HG03060 (cell line): ENCODE measurements around the gene NTRK2.

Experiments used
- ATAC-seq: cut with Tn5 transposase; IDR thresholded peaks from one replicate; pipeline ENCODE4 v1.9.1; 2021; ENCODE audit warnings: low read depth, moderate number of reproducible peaks; ENCODE audit not compliant: unreplicated experiment

NTRK2 gene

GRCh38 chr9:84669288-84670137 is at the start of gene NTRK2:
Gene NTRK2, plus strand, starts transcription at chr9:84669729. Its CDS starts 1,020 bp downstream, at chr9:84670749.
- ATAC-seq: no peak

GRCh38 chr9:84620338-84620737 is 49.2 kb upstream of the NTRK2 start:
- ATAC-seq: no peak

- ATAC-seq: no peak
Measured at GRCh38 chr9:84621811-84622210, 47.7 kb upstream of the NTRK2 start.

- no peak for ATAC-seq
Measured at GRCh38 chr9:84622981-84623380, 46.5 kb upstream of the NTRK2 start.

- ATAC-seq: no peak
Measured at GRCh38 chr9:84636436-84636835, 33.1 kb upstream of the NTRK2 start.

GRCh38 chr9:84642553-84643141 is 26.9 kb upstream of the NTRK2 start:
- ATAC-seq: no peak

GRCh38 chr9:84647699-84648098 is 21.8 kb upstream of the NTRK2 start:
- ATAC-seq: no peak

- no peak for ATAC-seq
Measured at GRCh38 chr9:84652496-84653120, 16.9 kb upstream of the NTRK2 start.

GRCh38 chr9:84655447-84655846 is 14.1 kb upstream of the NTRK2 start:
- ATAC-seq: no peak

- ATAC-seq: no peak
Measured at GRCh38 chr9:84659313-84659712, 10.2 kb upstream of the NTRK2 start.

GRCh38 chr9:84659773-84660172 is 9.8 kb upstream of the NTRK2 start:
- no peak for ATAC-seq

- ATAC-seq: no peak
Measured at GRCh38 chr9:84667571-84668195, 1.8 kb upstream of the NTRK2 start.

GRCh38 chr9:84668196-84669012 is 1.1 kb upstream of the NTRK2 start:
- ATAC-seq: no peak

GRCh38 chr9:84669013-84669287 is 579 bp upstream of the NTRK2 start:
- ATAC-seq: no peak

- no peak for ATAC-seq
Measured at GRCh38 chr9:84670138-84671041, 861 bp downstream of the NTRK2 start.

- ATAC-seq: no peak
Measured at GRCh38 chr9:84671586-84672521, 2.3 kb downstream of the NTRK2 start.

GRCh38 chr9:84673806-84674205 is 4.3 kb downstream of the NTRK2 start:
- ATAC-seq: no peak

GRCh38 chr9:84677080-84677479 is 7.6 kb downstream of the NTRK2 start:
- ATAC-seq: no peak

GRCh38 chr9:84679571-84679970 is 10.0 kb downstream of the NTRK2 start:
- ATAC-seq: no peak
